ENCODE measurements around the gene RAB20. TPM values are rescaled to one million over a fixed set of nuclear protein-coding genes. Genes with fewer than 3 reads are reported as not detected.

RAB20 gene
- polyA plus RNA-seq, 1 donor (not counting 4 experiments of a cell fraction or from before 2014, with no cell fraction given): 4.3 TPM

- dilution Hi-C loops (cut with MboI; ENCODE audit: extremely low pct_ligation_motif_present, low sequenced_read_pairs): no loop called here
- H3K9ac ChIP-seq (ENCODE audit: control insufficient read depth, extremely low read depth, insufficient read depth, low read length): peak overlapping the region; percentile 74
- no peaks in the 10 kb centered on the region for H3K36me3 ChIP-seq (ENCODE audit: control insufficient read depth in 2 of 2, extremely low read depth in 1 of 2, insufficient read depth in 2 of 2, low read length in 2 of 2)
- no peaks in the 10 kb centered on the region for H3K9me1 ChIP-seq (ENCODE audit: control insufficient read depth, extremely low read depth, insufficient read depth, low read length)
- peak overlapping the region; percentile 69 for H2AFZ ChIP-seq (ENCODE audit: control insufficient read depth, low read length)
- H3K27ac ChIP-seq (ENCODE audit: control insufficient read depth, insufficient read depth, low read length): no peak overlapping the region
- H3K27me3 ChIP-seq (ENCODE audit: control insufficient read depth, extremely low read depth, insufficient read depth, low read length): no peaks in the 10 kb centered on the region
- H3K79me2 ChIP-seq (ENCODE audit: control insufficient read depth, insufficient read depth, low read length): no peaks in the 10 kb centered on the region
- H4K20me1 ChIP-seq (ENCODE audit: control insufficient read depth, extremely low read depth, insufficient read depth, low read length): no peaks in the 10 kb centered on the region
- H3K4me3 ChIP-seq (ENCODE audit: control insufficient read depth in 2 of 3, extremely low read depth in 1 of 3, insufficient read depth in 2 of 3, low read depth in 1 of 3, low read length in 3 of 3): peak overlapping the region; percentile 70 to 80 (median 78)
- H3K9me3 ChIP-seq (ENCODE audit: control insufficient read depth, low read depth, low read length): no peaks in the 10 kb centered on the region
- TF ChIP-seq EZH2 (IDR thresholded peaks at IDR 0.05; ENCODE audit: low read length): no peak
- TF ChIP-seq CTCF (optimal IDR thresholded peaks at IDR 0.05 in 1 of 3, IDR thresholded peaks at IDR 0.05 in 1 of 3, conservative IDR thresholded peaks at IDR 0.05 in 1 of 3; ENCODE audit: extremely low read depth in 1 of 3, insufficient read depth in 2 of 3, low read length in 3 of 3): no peak
- peaks cover 24% of the 10 kb centered on the region for H3K4me1 ChIP-seq (ENCODE audit: control insufficient read depth, extremely low read depth, insufficient read depth, low read length)
- no peak for DNase-seq (ENCODE audit: low read depth, low spot score)
- H3K4me2 ChIP-seq (ENCODE audit: control insufficient read depth, extremely low read depth, insufficient read depth, low read depth, low read length): peak overlapping the region; percentile 96
- no peak for FAIRE-seq
Measured at GRCh38 chr13:110560601-110561343, 750 bp downstream of the RAB20 start.

- Histone ChIP-seq H3K4me2 (ENCODE audit: control insufficient read depth, extremely low read depth, insufficient read depth, low read depth, low read length) (peak overlapping the region; percentile 96), H2AFZ (ENCODE audit: control insufficient read depth, low read length) (no peak overlapping the region), H3K4me3 (ENCODE audit: control insufficient read depth in 2 of 3, extremely low read depth in 1 of 3, insufficient read depth in 2 of 3, low read depth in 1 of 3, low read length in 3 of 3) (no peak overlapping the region), H3K9me1 (ENCODE audit: control insufficient read depth, extremely low read depth, insufficient read depth, low read length) (no peaks in the 10 kb centered on the region), H3K36me3 (ENCODE audit: control insufficient read depth in 2 of 2, extremely low read depth in 1 of 2, insufficient read depth in 2 of 2, low read length in 2 of 2) (no peaks in the 10 kb centered on the region), H3K27me3 (ENCODE audit: control insufficient read depth, extremely low read depth, insufficient read depth, low read length) (no peaks in the 10 kb centered on the region), H3K4me1 (ENCODE audit: control insufficient read depth, extremely low read depth, insufficient read depth, low read length) (peaks cover 24% of the 10 kb centered on the region), H4K20me1 (ENCODE audit: control insufficient read depth, extremely low read depth, insufficient read depth, low read length) (no peaks in the 10 kb centered on the region), H3K9me3 (ENCODE audit: control insufficient read depth, low read depth, low read length) (no peaks in the 10 kb centered on the region), H3K27ac (ENCODE audit: control insufficient read depth, insufficient read depth, low read length) (no peak overlapping the region), H3K79me2 (ENCODE audit: control insufficient read depth, insufficient read depth, low read length) (no peaks in the 10 kb centered on the region), H3K9ac (ENCODE audit: control insufficient read depth, extremely low read depth, insufficient read depth, low read length) (no peak overlapping the region)
- no peak for TF ChIP-seq EZH2 (IDR thresholded peaks at IDR 0.05; ENCODE audit: low read length)
- no peak for TF ChIP-seq CTCF (optimal IDR thresholded peaks at IDR 0.05 in 1 of 3, IDR thresholded peaks at IDR 0.05 in 1 of 3, conservative IDR thresholded peaks at IDR 0.05 in 1 of 3; ENCODE audit: extremely low read depth in 1 of 3, insufficient read depth in 2 of 3, low read length in 3 of 3)
- dilution Hi-C loops (cut with MboI; ENCODE audit: extremely low pct_ligation_motif_present, low sequenced_read_pairs): no loop called here
- DNase-seq (ENCODE audit: low read depth, low spot score) (no peak), FAIRE-seq (peak; percentile 78)
Measured at GRCh38 chr13:110559986-110560385, 1.5 kb downstream of the RAB20 start.

Measured in keratinocyte (primary cell).